Prostate gland (tissue), 1 donor: ENCODE results near the gene ZP3.

Experiments
- POLR2A ChIP-seq: fragments of 450-650 bp; IDR thresholded peaks from one replicate; pipeline ENCODE4 v1.6.1; 2016; ENCODE audit warnings: antibody characterized with exemption, mild to moderate bottlenecking
- POLR2AphosphoS5 ChIP-seq: sonication (generic); formaldehyde crosslinking; IDR thresholded peaks from one replicate; pipeline ENCODE4 v1.6.1; 2017; ENCODE audit warnings: antibody characterized with exemption

- TF ChIP-seq POLR2A (no peak), POLR2AphosphoS5 (no peak)
These were observed 38.0 kb upstream of the ZP3 start for GRCh38 chr7:76386691-76387260.
